PC-9 (cell line): ENCODE data around the gene SCARB1. TPM values are rescaled to one million over a fixed set of nuclear protein-coding genes. Genes with fewer than 3 reads are reported as not detected.

Experiments used
- BruUV-seq: library from RNA; stranded (reverse); fragments of 400-500 nt; replicated peaks from 2 replicates; lab custom pipeline; 2021; lab: Mats Ljungman, UMichigan
- CTCF ChIA-PET: fragments of 300-600 bp; sonication (Branson Sonifier 250); formaldehyde crosslinking; loops from one replicate; lab custom pipeline; 2022; ENCODE audit warnings: antibody characterized with exemption; lab: Charles Lee
- POLR2A ChIA-PET: fragments of 300-600 bp; sonication (Branson Sonifier 250); formaldehyde crosslinking; loops from one replicate; lab custom pipeline; 2022; ENCODE audit warnings: antibody characterized with exemption; ENCODE audit not compliant: unreplicated experiment; lab: Charles Lee
- DNase-seq, 2 experiments: peaks; one replicate each; pipeline versions ENCODE4 v3.0.0 to v3.0.0-alpha.2; 2015 to 2022; ENCODE audit warnings: mixed read lengths in 1 of 2
- H2AFZ ChIP-seq: fragments of 200-600 bp; sonication (generic); 2 replicates; pipeline ENCODE4 v1.8.1; 2017; ENCODE audit warnings: antibody characterized with exemption
- H3F3A ChIP-seq: fragments of 200-600 bp; sonication (generic); 2 replicates; pipeline ENCODE4 v1.8.1; 2017; ENCODE audit warnings: antibody characterized with exemption, mild to moderate bottlenecking, low read depth; ENCODE audit not compliant: insufficient read depth
- H3K27ac ChIP-seq: fragments of 200-600 bp; sonication (generic); 2 replicates; pipeline ENCODE4 v1.6.1; 2016; ENCODE audit warnings: mixed run types
- H3K27me3 ChIP-seq: fragments of 200-600 bp; sonication (generic); 2 replicates; pipeline ENCODE4 v1.6.1; 2016; ENCODE audit warnings: low read depth, mixed run types; ENCODE audit not compliant: insufficient read depth
- H3K36me3 ChIP-seq: fragments of 200-600 bp; sonication (generic); 2 replicates; pipeline ENCODE4 v1.6.1; 2016; ENCODE audit warnings: low read depth, mixed run types
- H3K4me1 ChIP-seq: fragments of 200-600 bp; sonication (generic); replicated peaks from 2 replicates; pipeline ENCODE4 v1.6.1; 2016; ENCODE audit warnings: mixed run types; ENCODE audit not compliant: insufficient read depth
- H3K4me2 ChIP-seq: fragments of 200-600 bp; sonication (generic); 2 replicates; pipeline ENCODE4 v1.6.1; 2017; ENCODE audit warnings: mixed run types
- H3K4me3 ChIP-seq: fragments of 200-600 bp; sonication (generic); 2 replicates; pipeline ENCODE4 v1.6.1; 2016; ENCODE audit warnings: mixed run types
- H3K79me2 ChIP-seq: fragments of 200-600 bp; sonication (generic); 2 replicates; pipeline ENCODE4 v1.6.1; 2017; ENCODE audit warnings: low read depth, mixed run types
- H3K9me2 ChIP-seq: fragments of 200-600 bp; sonication (generic); 2 replicates; pipeline ENCODE4 v1.8.1; 2017; ENCODE audit warnings: mild to moderate bottlenecking; ENCODE audit not compliant: insufficient read depth
- H3K9me3 ChIP-seq: fragments of 200-600 bp; sonication (generic); 2 replicates; pipeline ENCODE4 v1.8.1; 2016; ENCODE audit warnings: low read depth; ENCODE audit not compliant: insufficient read depth
- H4K20me1 ChIP-seq: fragments of 200-600 bp; sonication (generic); 2 replicates; pipeline ENCODE4 v1.8.1; 2017; ENCODE audit not compliant: insufficient read depth
- CTCF ChIP-seq: fragments of 200-600 bp; sonication (generic); conservative IDR thresholded peaks from 2 replicates; pipeline ENCODE4 v1.6.1; 2017; ENCODE audit warnings: mixed run types, antibody characterized with exemption, mild to moderate bottlenecking, moderate library complexity
- EZH2 ChIP-seq: fragments of 200-600 bp; sonication (generic); IDR thresholded peaks from 2 replicates; pipeline ENCODE4 v1.8.0; 2017; ENCODE audit warnings: antibody characterized with exemption, low read depth
- intact Hi-C: fragments of 100-400 bp; cut with micrococcal nuclease; formaldehyde crosslinking; loops from one replicate; pipeline ENCODE4 v1.10.0; 2022; ENCODE audit not compliant: unreplicated experiment
- total RNA-seq: library from RNA; stranded (reverse); gene quantifications from 2 replicates; pipeline ENCODE4 v1.2.3, GENCODE V29; 2021

Gene SCARB1
- total RNA-seq, 1 experiment from 2014 or later, result 49.6 TPM

GRCh38 chr12:124898200-124898922 lies 34.7 kb upstream of the SCARB1 start:
- H3K4me2 ChIP-seq, result 0 out of 2 replicates have a peak overlapping the region, but pooled peaks have one; percentile 7
- H3K4me1 ChIP-seq, result no peaks in the 10 kb centered on the region
- no peaks in the 10 kb centered on the region for H3K9me3 ChIP-seq
- no TSS peak for BruUV-seq
- no peaks in the 10 kb centered on the region for H3K9me2 ChIP-seq
- peak; percentile 62 to 69 for DNase-seq
- H3F3A ChIP-seq, result no peaks in the 10 kb centered on the region
- H3K4me3 ChIP-seq, result no peak overlapping the region
- no peaks in the 10 kb centered on the region for H4K20me1 ChIP-seq
- intact Hi-C loops, result loop anchor here (2.0 to 5.0 kb wide), 3 partner anchors 61 to 862 kb away; no protein-coding TSS in a partner anchor
- POLR2A ChIA-PET, result no interaction called here
- TF ChIP-seq EZH2 (no peak), CTCF (peak; percentile 79)
- H2AFZ ChIP-seq, result no peak overlapping the region
- CTCF ChIA-PET, result interaction anchor here (0.6 kb wide), 1 partner anchor 8 kb away, joined by 4 read pairs; no protein-coding TSS in a partner anchor
- H3K27me3 ChIP-seq, result no peaks in the 10 kb centered on the region
- H3K27ac ChIP-seq, result no peak overlapping the region
- no peaks in the 10 kb centered on the region for H3K79me2 ChIP-seq
- H3K36me3 ChIP-seq, result no peaks in the 10 kb centered on the region

- no peaks in the 10 kb centered on the region for H3K9me2 ChIP-seq
- H3K27me3 ChIP-seq, result no peaks in the 10 kb centered on the region
- no peaks in the 10 kb centered on the region for H3K79me2 ChIP-seq
- no peaks in the 10 kb centered on the region for H3K4me1 ChIP-seq
- no peak overlapping the region for H2AFZ ChIP-seq
- H3K27ac ChIP-seq, result no peak overlapping the region
- no peak overlapping the region for H3K4me3 ChIP-seq
- POLR2A ChIA-PET, result no interaction called here
- H3K9me3 ChIP-seq, result no peaks in the 10 kb centered on the region
- no peak for TF ChIP-seq EZH2
- no peak overlapping the region for H3K4me2 ChIP-seq
- no peaks in the 10 kb centered on the region for H3F3A ChIP-seq
- intact Hi-C loops, result loop anchor here (5.0 kb wide), 1 partner anchor 59 kb away; no protein-coding TSS in a partner anchor
- no TSS peak for BruUV-seq
- CTCF ChIA-PET, result no interaction called here
- no peak for DNase-seq
- no peaks in the 10 kb centered on the region for H3K36me3 ChIP-seq
- no peaks in the 10 kb centered on the region for H4K20me1 ChIP-seq
These were observed 32.8 kb upstream of the SCARB1 start for GRCh38 chr12:124896461-124896860.

- DNase-seq, result no peak
- Histone ChIP-seq H3K4me1 (no peaks in the 10 kb centered on the region), H3K4me3 (no peak overlapping the region), H3K9me2 (no peaks in the 10 kb centered on the region), H3F3A (no peaks in the 10 kb centered on the region), H3K9me3 (no peaks in the 10 kb centered on the region), H2AFZ (no peak overlapping the region), H4K20me1 (no peaks in the 10 kb centered on the region), H3K27ac (no peak overlapping the region), H3K79me2 (no peaks in the 10 kb centered on the region), H3K4me2 (no peak overlapping the region), H3K27me3 (no peaks in the 10 kb centered on the region), H3K36me3 (no peaks in the 10 kb centered on the region)
- CTCF ChIA-PET, result no interaction called here
- no TSS peak for BruUV-seq
- intact Hi-C loops, result no loop called here
- POLR2A ChIA-PET, result no interaction called here
- no peak for TF ChIP-seq EZH2
- TF ChIP-seq CTCF, result no peak
These were observed 30.3 kb upstream of the SCARB1 start for GRCh38 chr12:124893792-124894516.
